ENCODE data around the gene EMCN. TPM values are rescaled to one million over a fixed set of nuclear protein-coding genes. Genes with fewer than 3 reads are reported as not detected.

Gene EMCN
- total and polyA plus RNA-seq, 5 donors from 2014 or later: not detected

DNA sequence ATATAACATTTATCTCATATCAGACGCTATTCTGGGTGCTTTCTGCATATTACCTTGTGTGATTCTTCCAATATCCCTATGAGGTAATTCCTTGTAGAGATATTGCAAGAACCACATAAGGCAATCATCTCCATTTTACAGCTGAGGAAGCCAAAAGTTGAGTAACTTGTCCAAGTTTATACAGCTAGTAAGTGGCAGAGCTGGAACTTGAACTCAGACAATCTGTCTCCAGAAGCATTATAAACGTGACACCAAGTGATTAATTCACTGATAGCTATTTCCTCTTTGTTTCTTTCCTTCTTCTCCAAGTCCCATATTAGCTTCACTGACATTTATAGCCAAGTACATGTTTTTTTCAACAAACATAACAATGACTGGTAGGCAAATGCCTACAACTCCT, 7.3 kb downstream of the EMCN start:
- Mint-ChIP-seq H3K9me3 (peaks cover 0 to 1% (median 0%) of the 10 kb centered on the region in 7 donors), H3K36me3 (no peaks in the 10 kb centered on the region), H3K4me3 (no peak overlapping the region), H3K4me1 (no peaks in the 10 kb centered on the region), H3K27ac (no peak overlapping the region), H3K27me3 (peaks cover 12% of the 10 kb centered on the region)
- ATAC-seq (ENCODE audit: low read depth in 2 of 2) (no peak), DNase-seq (no peak)
- H3K36me3 ChIP-seq (ENCODE audit: control insufficient read depth, insufficient read depth, low read length): no peaks in the 10 kb centered on the region
- H3K9me3 ChIP-seq (ENCODE audit: control insufficient read depth in 2 of 2, low read length in 2 of 2): no peaks in the 10 kb centered on the region
- no peak overlapping the region for H3K4me3 ChIP-seq (ENCODE audit: low read depth, low read length)
- H3K27me3 ChIP-seq (ENCODE audit: control insufficient read depth, insufficient read depth, low read length): no peaks in the 10 kb centered on the region
- H3K4me1 ChIP-seq (ENCODE audit: control insufficient read depth, insufficient read depth, low read length, poor library complexity, severe bottlenecking): no peaks in the 10 kb centered on the region
- no peak overlapping the region for H3K27ac ChIP-seq (ENCODE audit: insufficient read depth, low read length, poor library complexity, severe bottlenecking)

DNA sequence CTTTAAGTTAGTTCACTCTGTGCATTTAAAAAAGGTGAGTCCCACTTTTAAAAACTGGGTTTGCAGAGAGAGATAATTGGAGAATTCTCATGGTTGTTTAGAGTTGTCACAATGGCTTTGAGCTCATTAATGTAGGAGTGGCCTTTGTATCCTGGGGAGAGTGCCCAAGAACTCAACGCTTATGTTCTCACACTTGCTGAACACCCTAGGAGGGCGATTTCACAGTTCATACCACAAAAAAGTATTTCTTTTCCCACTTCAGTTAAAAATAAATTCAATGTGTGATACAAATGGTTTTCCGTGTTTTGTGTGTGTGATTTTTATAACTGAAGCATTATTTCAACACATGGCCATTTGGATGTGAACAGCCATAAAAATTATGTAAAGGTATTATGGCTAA, 8.4 kb downstream of the EMCN start:
- Mint-ChIP-seq H3K36me3 (no peaks in the 10 kb centered on the region), H3K27me3 (peaks cover 11% of the 10 kb centered on the region), H3K9me3 (peaks cover 0 to 1% (median 0%) of the 10 kb centered on the region in 7 donors), H3K4me3 (no peak overlapping the region), H3K27ac (no peak overlapping the region), H3K4me1 (no peaks in the 10 kb centered on the region)
- H3K4me3 ChIP-seq (ENCODE audit: low read depth, low read length): no peak overlapping the region
- H3K27me3 ChIP-seq (ENCODE audit: control insufficient read depth, insufficient read depth, low read length): no peaks in the 10 kb centered on the region
- no peak overlapping the region for H3K27ac ChIP-seq (ENCODE audit: insufficient read depth, low read length, poor library complexity, severe bottlenecking)
- ATAC-seq (ENCODE audit: low read depth in 2 of 2): no peak
- H3K4me1 ChIP-seq (ENCODE audit: control insufficient read depth, insufficient read depth, low read length, poor library complexity, severe bottlenecking): no peaks in the 10 kb centered on the region
- no peaks in the 10 kb centered on the region for H3K36me3 ChIP-seq (ENCODE audit: control insufficient read depth, insufficient read depth, low read length)
- no peak for DNase-seq
- no peaks in the 10 kb centered on the region for H3K9me3 ChIP-seq (ENCODE audit: control insufficient read depth in 2 of 2, low read length in 2 of 2)

DNA sequence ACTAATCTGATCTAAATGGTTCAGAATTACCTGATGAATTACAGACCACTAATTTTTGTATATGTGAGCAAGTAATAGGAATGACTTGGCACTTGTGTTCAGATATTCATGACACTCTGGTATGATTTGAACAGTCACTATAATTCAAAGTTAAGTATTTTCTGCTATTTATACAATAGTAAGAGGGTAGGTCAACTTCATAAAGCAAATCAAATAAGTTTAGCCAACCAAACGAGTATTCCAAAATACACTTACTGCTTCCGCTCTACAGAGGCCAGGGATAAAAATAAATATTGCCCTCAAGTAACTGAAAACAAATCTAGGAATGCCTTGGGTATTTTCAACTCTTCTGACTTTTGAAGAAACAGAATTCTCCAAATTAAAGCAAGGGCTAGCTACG, 9.1 kb downstream of the EMCN start:
- ATAC-seq (ENCODE audit: low read depth in 2 of 2): no peak
- Histone ChIP-seq H3K36me3 (ENCODE audit: control insufficient read depth, insufficient read depth, low read length) (no peaks in the 10 kb centered on the region), H3K4me1 (ENCODE audit: control insufficient read depth, insufficient read depth, low read length, poor library complexity, severe bottlenecking) (no peaks in the 10 kb centered on the region), H3K4me3 (ENCODE audit: low read depth, low read length) (no peak overlapping the region), H3K9me3 (ENCODE audit: control insufficient read depth in 2 of 2, low read length in 2 of 2) (no peaks in the 10 kb centered on the region), H3K27ac (ENCODE audit: insufficient read depth, low read length, poor library complexity, severe bottlenecking) (no peak overlapping the region), H3K27me3 (ENCODE audit: control insufficient read depth, insufficient read depth, low read length) (no peaks in the 10 kb centered on the region)
- no peak overlapping the region for H3K4me3 Mint-ChIP-seq
- H3K36me3 Mint-ChIP-seq: no peaks in the 10 kb centered on the region
- DNase-seq: no peak
- no peaks in the 10 kb centered on the region for H3K4me1 Mint-ChIP-seq
- H3K27ac Mint-ChIP-seq: no peak overlapping the region
- no peaks in the 10 kb centered on the region for H3K9me3 Mint-ChIP-seq
- peaks cover 8% of the 10 kb centered on the region for H3K27me3 Mint-ChIP-seq

DNA sequence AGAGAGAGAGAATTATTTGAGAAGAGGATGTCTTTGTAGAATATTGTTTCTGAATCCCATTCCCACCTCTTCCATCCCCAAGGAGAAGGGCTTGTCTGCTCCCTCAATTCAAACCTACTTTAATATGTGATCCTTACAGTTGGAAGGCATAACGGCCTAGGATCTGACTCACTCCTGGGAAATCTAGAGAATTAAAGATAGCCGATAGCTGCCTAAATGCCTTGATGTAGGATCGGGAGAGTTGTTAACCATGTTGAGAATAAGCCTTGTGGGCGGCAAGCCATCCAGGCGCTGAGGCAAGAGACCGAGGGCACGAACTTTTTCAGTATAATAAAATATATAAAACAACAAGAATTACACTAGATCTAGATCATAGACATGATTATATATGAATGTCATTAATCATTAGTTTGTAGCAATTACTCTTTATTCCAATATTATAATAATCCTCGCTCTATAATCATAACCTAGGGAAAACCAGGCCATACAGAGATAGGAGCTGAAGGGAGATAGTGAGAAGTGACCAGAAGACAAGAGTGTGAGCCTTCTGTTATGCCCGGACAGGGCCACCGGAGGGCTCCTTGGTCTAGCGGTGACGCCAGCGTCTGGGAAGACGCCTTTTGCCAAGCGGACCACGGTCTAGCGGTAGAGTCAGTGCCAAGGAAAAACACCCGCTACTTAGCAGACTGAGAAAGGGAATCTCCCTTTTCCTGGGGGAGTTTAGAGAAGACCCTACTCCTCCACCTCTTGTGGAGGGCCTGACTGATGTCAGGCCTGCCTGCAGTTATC, 13.5 kb downstream of the EMCN start:
- ATAC-seq (ENCODE audit: low read depth in 2 of 2): no peak
- Mint-ChIP-seq H3K27me3 (peaks cover 8% of the 10 kb centered on the region), H3K9me3 (no peaks in the 10 kb centered on the region), H3K27ac (no peak overlapping the region), H3K4me1 (no peaks in the 10 kb centered on the region), H3K36me3 (no peaks in the 10 kb centered on the region), H3K4me3 (peak overlapping the region in 1 of 4 donors; percentile 11)
- H3K27ac ChIP-seq (ENCODE audit: insufficient read depth, low read length, poor library complexity, severe bottlenecking): no peak overlapping the region
- H3K4me1 ChIP-seq (ENCODE audit: control insufficient read depth, insufficient read depth, low read length, poor library complexity, severe bottlenecking): no peaks in the 10 kb centered on the region
- no peaks in the 10 kb centered on the region for H3K9me3 ChIP-seq (ENCODE audit: control insufficient read depth in 2 of 2, low read length in 2 of 2)
- no peaks in the 10 kb centered on the region for H3K27me3 ChIP-seq (ENCODE audit: control insufficient read depth, insufficient read depth, low read length)
- no peak overlapping the region for H3K4me3 ChIP-seq (ENCODE audit: low read depth, low read length)
- no peaks in the 10 kb centered on the region for H3K36me3 ChIP-seq (ENCODE audit: control insufficient read depth, insufficient read depth, low read length)
- no peak for DNase-seq

DNA sequence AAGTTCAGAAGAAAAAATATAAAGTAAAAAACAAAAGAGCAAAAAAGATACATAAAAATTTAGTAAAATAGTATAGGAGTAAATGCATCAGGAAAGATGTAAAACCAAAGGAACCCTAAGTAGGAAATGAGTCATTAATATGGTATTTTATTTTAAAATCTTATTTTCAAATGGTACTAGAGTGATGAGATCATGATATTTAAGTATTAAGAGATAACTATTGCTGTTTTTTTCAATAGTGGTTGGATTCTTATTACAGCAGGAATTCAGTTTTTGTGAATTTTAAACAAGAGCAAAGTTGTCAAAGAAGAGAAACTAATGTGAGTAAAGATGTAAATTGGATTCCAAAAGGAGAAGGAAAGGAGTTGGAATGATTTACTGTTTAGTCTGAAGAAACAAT, 20.0 kb downstream of the EMCN start:
- Histone ChIP-seq H3K4me3 (ENCODE audit: low read depth, low read length) (no peak overlapping the region), H3K4me1 (ENCODE audit: control insufficient read depth, insufficient read depth, low read length, poor library complexity, severe bottlenecking) (no peaks in the 10 kb centered on the region), H3K27me3 (ENCODE audit: control insufficient read depth, insufficient read depth, low read length) (no peaks in the 10 kb centered on the region), H3K9me3 (ENCODE audit: control insufficient read depth in 2 of 2, low read length in 2 of 2) (no peaks in the 10 kb centered on the region), H3K36me3 (ENCODE audit: control insufficient read depth, insufficient read depth, low read length) (no peaks in the 10 kb centered on the region), H3K27ac (ENCODE audit: insufficient read depth, low read length, poor library complexity, severe bottlenecking) (no peak overlapping the region)
- Mint-ChIP-seq H3K4me1 (no peaks in the 10 kb centered on the region), H3K4me3 (no peak overlapping the region), H3K27ac (no peak overlapping the region), H3K9me3 (no peaks in the 10 kb centered on the region), H3K36me3 (no peaks in the 10 kb centered on the region), H3K27me3 (no peaks in the 10 kb centered on the region)
- DNase-seq (no peak), ATAC-seq (ENCODE audit: low read depth in 2 of 2) (no peak)

DNA sequence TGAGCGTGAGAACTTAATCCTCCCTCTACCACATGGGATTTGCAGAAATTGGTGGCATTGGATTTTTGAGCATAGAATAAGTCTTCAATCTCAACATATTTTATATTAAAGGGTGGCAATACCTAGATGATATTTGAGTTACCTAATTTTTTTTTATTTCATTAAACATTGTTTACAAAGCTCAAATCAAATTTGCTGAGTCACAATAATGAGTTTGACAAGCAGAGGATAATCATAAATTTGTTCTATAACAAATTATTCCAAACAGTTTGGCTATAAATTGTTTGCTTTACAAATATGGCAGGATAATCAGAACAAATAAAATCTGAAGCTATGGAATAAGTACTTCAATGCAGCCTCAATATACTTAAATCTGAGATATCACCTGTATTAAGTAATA, 22.7 kb downstream of the EMCN start:
- no peaks in the 10 kb centered on the region for H3K27me3 Mint-ChIP-seq
- no peak for ATAC-seq (ENCODE audit: low read depth in 2 of 2)
- no peaks in the 10 kb centered on the region for H3K4me1 ChIP-seq (ENCODE audit: control insufficient read depth, insufficient read depth, low read length, poor library complexity, severe bottlenecking)
- DNase-seq: no peak
- H3K9me3 ChIP-seq (ENCODE audit: control insufficient read depth in 2 of 2, low read length in 2 of 2): peaks cover 6% of the 10 kb centered on the region in 2 experiments
- H3K27ac Mint-ChIP-seq: no peak overlapping the region
- H3K9me3 Mint-ChIP-seq: peaks cover 0 to 8% (median 0%) of the 10 kb centered on the region in 7 donors
- no peaks in the 10 kb centered on the region for H3K36me3 Mint-ChIP-seq
- no peaks in the 10 kb centered on the region for H3K27me3 ChIP-seq (ENCODE audit: control insufficient read depth, insufficient read depth, low read length)
- H3K4me1 Mint-ChIP-seq: no peaks in the 10 kb centered on the region
- no peak overlapping the region for H3K4me3 ChIP-seq (ENCODE audit: low read depth, low read length)
- H3K4me3 Mint-ChIP-seq: no peak overlapping the region
- H3K36me3 ChIP-seq (ENCODE audit: control insufficient read depth, insufficient read depth, low read length): no peaks in the 10 kb centered on the region
- no peak overlapping the region for H3K27ac ChIP-seq (ENCODE audit: insufficient read depth, low read length, poor library complexity, severe bottlenecking)

DNA sequence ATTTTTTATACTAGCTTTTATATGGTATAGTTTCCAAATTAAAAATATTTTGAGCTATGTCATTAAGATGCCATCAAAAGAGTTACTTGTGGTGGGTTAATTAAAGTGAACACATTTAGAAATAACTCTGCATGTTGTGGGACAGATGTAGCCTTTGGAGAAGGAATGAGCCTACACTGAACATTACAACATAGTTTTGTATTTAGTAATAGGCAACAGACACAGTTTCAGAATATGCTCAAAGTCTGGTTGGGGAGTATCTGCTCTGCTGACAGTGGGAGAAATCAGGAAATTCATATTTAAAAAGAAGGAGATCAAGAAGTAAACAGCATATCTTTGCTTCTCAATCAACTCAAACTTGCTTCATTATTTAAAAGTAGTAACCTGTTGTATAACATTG, 23.7 kb downstream of the EMCN start:
- DNase-seq (no peak), ATAC-seq (ENCODE audit: low read depth in 2 of 2) (no peak)
- no peaks in the 10 kb centered on the region for H3K27me3 Mint-ChIP-seq
- H3K9me3 Mint-ChIP-seq: peaks cover 0 to 8% (median 0%) of the 10 kb centered on the region in 7 donors
- no peaks in the 10 kb centered on the region for H3K4me1 Mint-ChIP-seq
- H3K36me3 Mint-ChIP-seq: no peaks in the 10 kb centered on the region
- Histone ChIP-seq H3K4me3 (ENCODE audit: low read depth, low read length) (no peak overlapping the region), H3K27ac (ENCODE audit: insufficient read depth, low read length, poor library complexity, severe bottlenecking) (no peak overlapping the region), H3K36me3 (ENCODE audit: control insufficient read depth, insufficient read depth, low read length) (no peaks in the 10 kb centered on the region), H3K9me3 (ENCODE audit: control insufficient read depth in 2 of 2, low read length in 2 of 2) (peaks cover 6% of the 10 kb centered on the region in 2 experiments), H3K4me1 (ENCODE audit: control insufficient read depth, insufficient read depth, low read length, poor library complexity, severe bottlenecking) (no peaks in the 10 kb centered on the region), H3K27me3 (ENCODE audit: control insufficient read depth, insufficient read depth, low read length) (no peaks in the 10 kb centered on the region)
- no peak overlapping the region for H3K27ac Mint-ChIP-seq
- no peak overlapping the region for H3K4me3 Mint-ChIP-seq

DNA sequence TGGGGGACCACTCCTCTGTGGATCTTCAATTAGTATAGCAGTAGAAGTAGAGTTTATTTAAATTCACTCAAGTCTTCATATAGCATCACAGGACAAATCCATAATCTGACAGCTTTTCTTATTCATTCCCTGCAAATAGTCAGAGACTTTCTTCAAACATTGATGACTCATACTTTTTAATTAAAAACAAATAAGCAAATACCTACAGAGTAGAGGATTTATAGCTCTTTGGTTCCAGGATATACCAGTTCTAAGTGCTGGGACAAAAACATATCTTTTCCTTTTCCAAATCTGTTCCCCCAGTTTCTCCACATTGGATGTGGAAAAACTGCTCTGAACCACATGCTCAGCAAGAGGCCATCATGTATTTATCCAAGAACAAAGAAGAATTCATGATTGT, 24.1 kb downstream of the EMCN start:
- no peaks in the 10 kb centered on the region for H3K27me3 ChIP-seq (ENCODE audit: control insufficient read depth, insufficient read depth, low read length)
- H3K4me3 ChIP-seq (ENCODE audit: low read depth, low read length): no peak overlapping the region
- H3K36me3 ChIP-seq (ENCODE audit: control insufficient read depth, insufficient read depth, low read length): no peaks in the 10 kb centered on the region
- no peak overlapping the region for H3K4me3 Mint-ChIP-seq
- H3K27ac Mint-ChIP-seq: no peak overlapping the region
- H3K36me3 Mint-ChIP-seq: no peaks in the 10 kb centered on the region
- no peaks in the 10 kb centered on the region for H3K27me3 Mint-ChIP-seq
- no peak overlapping the region for H3K27ac ChIP-seq (ENCODE audit: insufficient read depth, low read length, poor library complexity, severe bottlenecking)
- ATAC-seq (ENCODE audit: low read depth in 2 of 2) (no peak), DNase-seq (no peak)
- no peaks in the 10 kb centered on the region for H3K4me1 Mint-ChIP-seq
- H3K9me3 ChIP-seq (ENCODE audit: control insufficient read depth in 2 of 2, low read length in 2 of 2): peaks cover 6% of the 10 kb centered on the region in 2 experiments
- peaks cover 0 to 8% (median 0%) of the 10 kb centered on the region in 7 donors for H3K9me3 Mint-ChIP-seq
- H3K4me1 ChIP-seq (ENCODE audit: control insufficient read depth, insufficient read depth, low read length, poor library complexity, severe bottlenecking): no peaks in the 10 kb centered on the region
